ENCODE data around the gene TEX55. TPM values are rescaled to one million over a fixed set of nuclear protein-coding genes. Genes with fewer than 3 reads are reported as not detected.

TEX55 gene
- not detected in 5 replicates for total RNA-seq (2022; extraction: Qiagen RNA extraction; ENCODE audit: low read depth)

GRCh38 chr3:119145500-119146167, at the start of gene TEX55:
TEX55 (plus strand) TSS chr3:119146165; CDS start chr3:119146190, 25 bp downstream.

DNA sequence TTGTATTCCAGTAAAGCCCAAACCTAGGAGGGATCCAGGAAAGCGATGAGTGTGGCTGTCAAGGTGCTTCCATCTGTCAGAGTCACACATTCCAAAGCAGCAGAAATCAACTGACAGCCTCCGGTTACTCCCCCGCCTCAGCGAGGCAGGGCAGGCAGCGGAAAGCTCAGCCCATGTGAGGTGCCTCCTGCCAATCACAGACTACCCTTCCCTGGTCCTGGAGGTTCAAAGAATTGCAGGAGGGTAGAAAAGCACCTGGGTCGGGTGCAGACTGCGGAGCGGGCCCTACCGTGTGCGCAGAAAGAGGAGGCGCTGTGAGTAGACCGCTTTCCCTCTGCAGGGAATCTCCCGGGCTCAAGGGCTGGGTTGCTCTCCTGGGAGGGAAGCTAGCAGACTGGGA, 27.4 kb downstream of the TEX55 start, which contains the start of gene UPK1B:
TSS of gene UPK1B (plus strand) at position 274 of the 400 bp plus-strand sequence. CDS start 13,144 bp downstream, outside the sequence.

Other genes with a start within 250 kb of the TEX55 start
- 4.4 to 6.6 TPM (median 5.8 TPM) in 5 replicates for gene IGSF11, start 111.3 kb upstream of the TEX55 start, total RNA-seq (2022; extraction: Qiagen RNA extraction; ENCODE audit: low read depth)
- gene UPK1B, start 27.4 kb downstream of the TEX55 start, total RNA-seq (2022; extraction: Qiagen RNA extraction; ENCODE audit: low read depth), result 11.2 to 14.4 TPM (median 14.1 TPM) in 5 replicates
- gene B4GALT4, start 94.7 kb downstream of the TEX55 start, total RNA-seq (2022; extraction: Qiagen RNA extraction; ENCODE audit: low read depth), result 98.6 to 128 TPM (median 118 TPM) in 5 replicates
- gene ARHGAP31, start 148.2 kb downstream of the TEX55 start, total RNA-seq (2022; extraction: Qiagen RNA extraction; ENCODE audit: low read depth), result 0.88 to 2.0 TPM (median 1.7 TPM) in 5 replicates

All from A549 treated with RU486 at 1 μM for 4 hours (cell line).